Gastrocnemius medialis (tissue), 4 donors: Measurements from ENCODE around the gene BASP1. TPM values are rescaled to one million over a fixed set of nuclear protein-coding genes. Genes with fewer than 3 reads are reported as not detected.

Experiments
- ATAC-seq, 2 donors: fragments of 150-250 bp; one replicate each; pipeline ENCODE4 v1.9.1; 2016
- DNase-seq, 2 donors: peaks; one replicate each; pipeline ENCODE4 v3.0.0-alpha.2; 2019
- H3K27ac ChIP-seq, 4 donors: fragments of 200-600 bp; sonication (generic); 1 replicate in 1 of 4; 2 replicates in 3 of 4; pipeline ENCODE4 v1.5.1; 2016 to 2018; ENCODE audit warnings: mild to moderate bottlenecking in 2 of 4, moderate library complexity in 1 of 4
- H3K27me3 ChIP-seq, 3 donors: fragments of 200-600 bp; sonication (generic) in 2 of 3; 1 replicate in 1 of 3; 2 replicates in 2 of 3; pipeline versions ENCODE4 v1.5.1 to v1.6.0; 2016 to 2019; ENCODE audit warnings: mild to moderate bottlenecking in 1 of 3, moderate library complexity in 1 of 3
- H3K36me3 ChIP-seq, 2 donors: fragments of 200-600 bp; sonication (generic) in 1 of 2; one replicate each; pipeline ENCODE4 v1.5.1; 2017 to 2018
- H3K4me1 ChIP-seq, 2 donors: fragments of 200-600 bp; sonication (generic) in 1 of 2; one replicate each; pipeline ENCODE4 v1.5.1; 2016 to 2017; ENCODE audit warnings: mild to moderate bottlenecking in 2 of 2
- H3K4me3 ChIP-seq, 4 donors: fragments of 200-600 bp; sonication (generic) in 3 of 4; 1 replicate in 1 of 4; 2 replicates in 3 of 4; pipeline ENCODE4 v1.5.1; 2016 to 2019; ENCODE audit warnings: mild to moderate bottlenecking in 2 of 4
- H3K9me3 ChIP-seq, 3 donors: fragments of 200-600 bp; sonication (generic) in 2 of 3; 1 replicate in 1 of 3; 2 replicates in 2 of 3; pipeline ENCODE4 v1.5.1; 2016 to 2019
- POLR2A ChIP-seq, 2 donors: fragments of 450-650 bp; IDR thresholded peaks; one replicate each; pipeline ENCODE4 v1.6.1; 2017; ENCODE audit warnings: antibody characterized with exemption in 2 of 2, mild to moderate bottlenecking in 2 of 2, moderate library complexity in 2 of 2
- in situ Hi-C, 4 donors: fragments of 200-750 bp; cut with MboI; loops; one replicate each; pipeline versions ENCODE4 v1.15.0 to v1.8.0; 2017; ENCODE audit warnings: low sequenced_read_pairs in 4 of 4
- intact Hi-C: fragments of 100-400 bp; cut with DNase I; formaldehyde crosslinking; loops from one replicate; pipeline ENCODE4 v1.15.1; 2023; ENCODE audit warnings: low total_unique reads
- total RNA-seq, 4 donors: library from RNA; depleted of rRNA; stranded (reverse); fragments of >200 nt; gene quantifications; one replicate each; pipeline versions ENCODE4 v1.1.0 to v1.2.3, GENCODE V29; 2016
- TF ChIP-seq, protein P1 (sequence below), 5 experiments: fragments of 450-650 bp in 3 of 5; fragments of 200-600 bp in 2 of 5; sonication (generic) in 2 of 5; IDR thresholded peaks in 4 of 5; conservative IDR thresholded peaks in 1 of 5; 1 replicate in 4 of 5; 2 replicates in 1 of 5; pipeline ENCODE4 v1.5.1; 2016 to 2019; ENCODE audit warnings: antibody characterized with exemption in 5 of 5, mild to moderate bottlenecking in 3 of 5, moderate library complexity in 3 of 5

The BASP1 gene
- total RNA-seq, 4 donors from 2014 or later: 0.82 to 4.0 (median 4.0) TPM; not detected in 1

- H3K27me3 ChIP-seq: peaks cover 0 to 5% (median 0%) of the 10 kb centered on the region in 3 donors
- in situ Hi-C loops (no loop called here), intact Hi-C loops (no loop called here)
These were observed 13.3 kb upstream of the BASP1 start for GRCh38 chr5:17204133-17204489.

DNA sequence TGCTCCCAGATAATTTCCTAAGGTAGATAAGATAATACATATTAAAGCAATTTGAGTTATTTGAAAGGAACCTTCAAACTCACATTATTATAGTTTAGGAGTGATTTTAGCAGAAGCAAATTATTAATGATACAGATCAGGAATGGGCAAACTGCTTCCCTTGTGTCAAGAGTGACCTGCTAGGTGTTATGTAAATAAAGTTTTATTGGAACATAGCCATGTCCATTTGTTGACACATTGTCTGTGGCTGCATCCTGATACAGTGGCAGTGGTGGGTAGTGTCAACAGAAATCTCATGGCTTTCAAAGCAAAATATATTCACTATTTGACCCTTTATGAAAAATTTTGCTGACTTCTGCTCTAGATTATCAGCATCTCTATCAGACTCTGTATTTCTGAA, 11.4 kb upstream of the BASP1 start:
- H3K27ac ChIP-seq: no peak overlapping the region
- DNase-seq (no peak), ATAC-seq (no peak)
- H3K27me3 ChIP-seq: peaks cover 0 to 5% (median 0%) of the 10 kb centered on the region in 3 donors
- H3K36me3 ChIP-seq: no peaks in the 10 kb centered on the region
- intact Hi-C loops: no loop called here
- no peaks in the 10 kb centered on the region for H3K4me1 ChIP-seq
- no peak for TF ChIP-seq POLR2A (IDR thresholded peaks at IDR 0.05)
- TF ChIP-seq, protein P1, sequence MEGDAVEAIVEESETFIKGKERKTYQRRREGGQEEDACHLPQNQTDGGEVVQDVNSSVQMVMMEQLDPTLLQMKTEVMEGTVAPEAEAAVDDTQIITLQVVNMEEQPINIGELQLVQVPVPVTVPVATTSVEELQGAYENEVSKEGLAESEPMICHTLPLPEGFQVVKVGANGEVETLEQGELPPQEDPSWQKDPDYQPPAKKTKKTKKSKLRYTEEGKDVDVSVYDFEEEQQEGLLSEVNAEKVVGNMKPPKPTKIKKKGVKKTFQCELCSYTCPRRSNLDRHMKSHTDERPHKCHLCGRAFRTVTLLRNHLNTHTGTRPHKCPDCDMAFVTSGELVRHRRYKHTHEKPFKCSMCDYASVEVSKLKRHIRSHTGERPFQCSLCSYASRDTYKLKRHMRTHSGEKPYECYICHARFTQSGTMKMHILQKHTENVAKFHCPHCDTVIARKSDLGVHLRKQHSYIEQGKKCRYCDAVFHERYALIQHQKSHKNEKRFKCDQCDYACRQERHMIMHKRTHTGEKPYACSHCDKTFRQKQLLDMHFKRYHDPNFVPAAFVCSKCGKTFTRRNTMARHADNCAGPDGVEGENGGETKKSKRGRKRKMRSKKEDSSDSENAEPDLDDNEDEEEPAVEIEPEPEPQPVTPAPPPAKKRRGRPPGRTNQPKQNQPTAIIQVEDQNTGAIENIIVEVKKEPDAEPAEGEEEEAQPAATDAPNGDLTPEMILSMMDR (IDR thresholded peaks at IDR 0.05 in 4 of 5, conservative IDR thresholded peaks at IDR 0.05 in 1 of 5): no peak
- in situ Hi-C loops: no loop called here
- H3K4me3 ChIP-seq: no peak overlapping the region
- H3K9me3 ChIP-seq: no peaks in the 10 kb centered on the region

More at GRCh38 chr5:17204133-17204489, 13.3 kb upstream of the BASP1 start:
- no peak for ATAC-seq
- TF ChIP-seq, protein P1 (IDR thresholded peaks at IDR 0.05 in 4 of 5, conservative IDR thresholded peaks at IDR 0.05 in 1 of 5): no peak
- Histone ChIP-seq H3K4me1 (no peaks in the 10 kb centered on the region), H3K27ac (no peak overlapping the region), H3K36me3 (no peaks in the 10 kb centered on the region), H3K4me3 (no peak overlapping the region), H3K9me3 (no peaks in the 10 kb centered on the region)
- DNase-seq: no peak

- intact Hi-C loops: no loop called here
- in situ Hi-C loops: no loop called here
These were observed 5.2 kb upstream of the BASP1 start for GRCh38 chr5:17212191-17212590.

DNA sequence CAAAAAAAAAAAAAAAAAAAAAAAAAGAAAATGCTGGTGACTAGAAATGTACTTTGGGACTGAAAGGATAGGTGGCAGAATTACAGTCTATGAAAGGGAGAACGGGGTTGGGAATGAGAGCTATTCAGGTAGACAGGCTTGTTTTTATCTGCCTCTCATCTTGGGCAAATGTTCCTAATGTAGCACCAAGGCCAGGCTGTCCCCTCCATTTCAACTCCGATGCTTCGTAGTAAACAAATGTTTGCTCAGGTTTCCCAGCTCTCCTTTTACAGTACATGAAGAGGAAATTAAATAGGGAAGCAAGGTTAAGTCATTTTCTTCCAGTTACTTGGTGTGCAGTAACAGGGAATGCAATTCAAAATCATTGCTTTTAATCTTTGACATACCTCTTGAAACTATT, 4.4 kb upstream of the BASP1 start:
- peaks cover 0 to under 1% of the 10 kb centered on the region in 2 donors for H3K4me1 ChIP-seq
- intact Hi-C loops: no loop called here
- H3K36me3 ChIP-seq: no peaks in the 10 kb centered on the region
- no peaks in the 10 kb centered on the region for H3K9me3 ChIP-seq
- DNase-seq: no peak
- peaks cover 14 to 22% (median 15%) of the 10 kb centered on the region in 3 donors for H3K27me3 ChIP-seq
- no peak overlapping the region for H3K4me3 ChIP-seq
- TF ChIP-seq, protein P1 (IDR thresholded peaks at IDR 0.05 in 4 of 5, conservative IDR thresholded peaks at IDR 0.05 in 1 of 5): no peak
- TF ChIP-seq POLR2A (IDR thresholded peaks at IDR 0.05): no peak
- no peak for ATAC-seq
- in situ Hi-C loops: no loop called here
- no peak overlapping the region for H3K27ac ChIP-seq

More at GRCh38 chr5:17212191-17212590, 5.2 kb upstream of the BASP1 start:
- Histone ChIP-seq H3K9me3 (no peaks in the 10 kb centered on the region), H3K36me3 (no peaks in the 10 kb centered on the region), H3K27ac (no peak overlapping the region), H3K4me3 (no peak overlapping the region), H3K27me3 (peaks cover 9 to 15% (median 15%) of the 10 kb centered on the region in 3 donors), H3K4me1 (no peaks in the 10 kb centered on the region)
- no peak for DNase-seq
- TF ChIP-seq POLR2A (IDR thresholded peaks at IDR 0.05): no peak
- TF ChIP-seq, protein P1 (IDR thresholded peaks at IDR 0.05 in 4 of 5, conservative IDR thresholded peaks at IDR 0.05 in 1 of 5): no peak
- no peak for ATAC-seq

DNA sequence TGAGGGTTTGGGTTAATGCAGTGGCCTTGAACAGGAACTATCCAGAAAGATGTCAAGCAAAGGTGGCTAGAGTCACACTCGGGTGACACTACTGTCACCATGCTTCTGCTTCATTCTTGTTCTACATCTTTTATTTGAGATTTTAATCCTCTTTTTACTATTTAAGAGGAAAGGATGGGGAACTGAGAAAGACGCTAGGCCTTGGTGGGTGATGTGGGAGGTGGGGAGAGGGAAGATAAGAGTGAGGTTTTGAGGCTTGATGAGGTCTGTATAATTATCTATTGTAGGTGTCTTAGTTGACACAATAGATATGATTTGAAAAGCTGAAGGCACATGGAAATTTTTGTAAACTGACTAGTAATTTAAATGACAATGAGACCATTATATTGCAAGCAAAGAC, 3.5 kb upstream of the BASP1 start:
- peaks cover 21 to 32% (median 23%) of the 10 kb centered on the region in 3 donors for H3K27me3 ChIP-seq
- ATAC-seq: no peak

More for the DNA sequence above, 3.5 kb upstream of the BASP1 start:
- Histone ChIP-seq H3K9me3 (no peaks in the 10 kb centered on the region), H3K27ac (no peak overlapping the region), H3K4me1 (peaks cover 0 to 8% of the 10 kb centered on the region in 2 donors), H3K36me3 (no peaks in the 10 kb centered on the region), H3K4me3 (no peak overlapping the region)
- no peak for DNase-seq
- intact Hi-C loops: no loop called here
- in situ Hi-C loops: no loop called here
- TF ChIP-seq, protein P1 (IDR thresholded peaks at IDR 0.05 in 4 of 5, conservative IDR thresholded peaks at IDR 0.05 in 1 of 5): no peak
- TF ChIP-seq POLR2A (IDR thresholded peaks at IDR 0.05): no peak
